ENCODE results near the gene TMEM101.
"Not testable (repeated sequence)": the region's sequence is repeated elsewhere in the genome, so short reads cannot be mapped to it uniquely, and the experiment has no call there.

TMEM101 gene

GRCh38 chr17:44049294-44050060, 34.7 kb upstream of the TMEM101 start:
- TF ChIP-seq, protein P1, sequence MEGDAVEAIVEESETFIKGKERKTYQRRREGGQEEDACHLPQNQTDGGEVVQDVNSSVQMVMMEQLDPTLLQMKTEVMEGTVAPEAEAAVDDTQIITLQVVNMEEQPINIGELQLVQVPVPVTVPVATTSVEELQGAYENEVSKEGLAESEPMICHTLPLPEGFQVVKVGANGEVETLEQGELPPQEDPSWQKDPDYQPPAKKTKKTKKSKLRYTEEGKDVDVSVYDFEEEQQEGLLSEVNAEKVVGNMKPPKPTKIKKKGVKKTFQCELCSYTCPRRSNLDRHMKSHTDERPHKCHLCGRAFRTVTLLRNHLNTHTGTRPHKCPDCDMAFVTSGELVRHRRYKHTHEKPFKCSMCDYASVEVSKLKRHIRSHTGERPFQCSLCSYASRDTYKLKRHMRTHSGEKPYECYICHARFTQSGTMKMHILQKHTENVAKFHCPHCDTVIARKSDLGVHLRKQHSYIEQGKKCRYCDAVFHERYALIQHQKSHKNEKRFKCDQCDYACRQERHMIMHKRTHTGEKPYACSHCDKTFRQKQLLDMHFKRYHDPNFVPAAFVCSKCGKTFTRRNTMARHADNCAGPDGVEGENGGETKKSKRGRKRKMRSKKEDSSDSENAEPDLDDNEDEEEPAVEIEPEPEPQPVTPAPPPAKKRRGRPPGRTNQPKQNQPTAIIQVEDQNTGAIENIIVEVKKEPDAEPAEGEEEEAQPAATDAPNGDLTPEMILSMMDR (IDR thresholded peaks at IDR 0.05): no peak
- Histone ChIP-seq H3K4me3 (no peak overlapping the region), H3K27ac (no peak overlapping the region)
- DNase-seq (ENCODE audit: low spot score): no peak

DNA sequence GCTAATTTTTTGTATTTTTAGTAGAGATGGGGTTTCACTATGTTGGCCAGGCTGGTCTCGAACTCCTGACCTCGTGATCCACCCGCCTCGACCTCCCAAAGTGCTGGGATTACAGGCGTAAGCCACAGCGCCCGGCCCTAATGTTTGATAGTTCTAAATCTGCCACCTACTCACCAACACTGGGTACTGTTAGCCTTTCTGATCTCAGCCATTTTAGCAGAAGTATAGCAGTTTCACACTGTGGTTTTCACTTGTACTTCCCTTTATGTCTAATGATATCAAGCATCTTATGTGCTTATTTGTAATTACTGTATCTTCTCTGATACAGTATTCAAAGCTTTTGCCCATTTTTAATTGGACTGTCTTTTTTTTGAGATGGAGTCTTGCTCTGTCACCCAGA, 32.1 kb upstream of the TMEM101 start:
- not testable (repeated sequence) for H3K27ac ChIP-seq; DNase-seq (ENCODE audit: low spot score); H3K4me3 ChIP-seq

GRCh38 chr17:44045486-44045885, 30.7 kb upstream of the TMEM101 start:
- DNase-seq (ENCODE audit: low spot score): no peak
- Histone ChIP-seq H3K4me3 (no peak overlapping the region), H3K27ac (no peak overlapping the region)
- TF ChIP-seq, protein P1 (IDR thresholded peaks at IDR 0.05): no peak

GRCh38 chr17:44044071-44044470, 29.3 kb upstream of the TMEM101 start:
- H3K4me3 ChIP-seq: no peak overlapping the region
- no peak for DNase-seq (ENCODE audit: low spot score)
- TF ChIP-seq, protein P1 (IDR thresholded peaks at IDR 0.05): no peak
- H3K27ac ChIP-seq: no peak overlapping the region

- Histone ChIP-seq H3K4me3 (no peak overlapping the region), H3K27ac (no peak overlapping the region)
- no peak for DNase-seq (ENCODE audit: low spot score)
- TF ChIP-seq, protein P1 (IDR thresholded peaks at IDR 0.05): no peak
Measured at GRCh38 chr17:44043272-44043696, 28.5 kb upstream of the TMEM101 start.

DNA sequence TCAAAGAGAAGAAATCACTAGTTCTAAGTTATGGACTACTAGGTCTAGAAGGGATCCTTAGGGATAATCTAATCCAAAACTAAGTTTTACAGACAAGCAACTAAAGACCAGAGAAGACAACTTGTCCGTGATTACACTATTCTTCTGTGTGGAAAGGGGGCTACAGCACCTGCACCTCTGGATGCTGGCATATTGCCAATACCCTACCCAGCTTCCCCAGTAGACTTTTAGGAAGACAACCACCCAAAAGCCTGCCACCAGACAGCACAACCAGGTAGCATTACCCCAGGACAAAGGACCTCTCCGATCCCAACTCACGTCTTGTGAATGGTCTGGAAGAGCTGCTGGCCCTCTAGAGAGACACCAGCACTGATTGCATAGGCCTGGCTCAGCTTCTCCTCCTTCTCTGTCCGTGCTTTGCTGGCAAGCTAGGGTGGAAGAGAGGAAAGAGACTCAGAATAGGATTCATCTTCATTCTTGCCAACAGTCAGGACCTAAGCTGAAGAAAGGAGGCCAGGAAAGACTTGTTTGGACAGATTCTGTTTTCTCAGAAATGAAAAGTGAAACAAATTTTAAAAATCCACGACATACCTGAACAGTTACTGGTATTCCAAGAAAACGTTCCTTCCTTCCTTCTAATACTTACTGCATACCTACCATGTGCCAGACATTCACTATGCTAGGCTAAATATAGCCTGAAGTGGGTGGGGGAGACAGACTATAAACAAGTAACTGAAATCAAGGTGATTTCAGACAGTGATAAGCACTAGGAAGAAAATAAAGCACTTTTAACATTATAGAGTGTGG, 25.3 kb upstream of the TMEM101 start:
- TF ChIP-seq, protein P1 (IDR thresholded peaks at IDR 0.05): no peak
- peak overlapping the region; percentile 0 to 15 for H3K27ac ChIP-seq
- DNase-seq (ENCODE audit: low spot score): no peak
- peak overlapping the region; percentile 26 for H3K4me3 ChIP-seq

DNA sequence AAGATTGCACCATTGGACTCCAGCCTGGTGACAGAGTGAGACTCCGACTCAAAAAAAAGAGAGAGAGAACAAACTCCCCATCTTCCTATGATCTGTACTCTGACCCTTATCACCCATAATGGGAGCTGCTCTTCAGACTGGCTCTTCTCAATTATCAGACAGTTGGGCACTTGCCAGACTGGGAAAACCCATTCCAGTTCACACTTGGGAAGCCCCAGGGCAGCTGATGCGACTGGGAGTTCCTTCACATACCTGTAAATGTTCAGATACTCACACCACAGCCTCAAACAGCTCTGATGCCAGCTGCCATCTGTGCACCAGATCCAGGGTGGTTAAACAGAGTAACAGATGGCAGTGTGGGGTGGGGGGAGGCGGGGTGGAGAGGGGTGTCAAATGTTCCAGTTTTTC, 23.8 kb upstream of the TMEM101 start:
- H3K4me3 ChIP-seq: no peak overlapping the region
- H3K27ac ChIP-seq: no peak overlapping the region
- no peak for DNase-seq (ENCODE audit: low spot score)
- TF ChIP-seq, protein P1 (IDR thresholded peaks at IDR 0.05): no peak
